ENCODE data around the gene BDH2. TPM values are rescaled to one million over a fixed set of nuclear protein-coding genes. Genes with fewer than 3 reads are reported as not detected.

BDH2 gene
- total RNA-seq, 2 experiments from 2014 or later = 16.5 to 19.2 TPM

DNA sequence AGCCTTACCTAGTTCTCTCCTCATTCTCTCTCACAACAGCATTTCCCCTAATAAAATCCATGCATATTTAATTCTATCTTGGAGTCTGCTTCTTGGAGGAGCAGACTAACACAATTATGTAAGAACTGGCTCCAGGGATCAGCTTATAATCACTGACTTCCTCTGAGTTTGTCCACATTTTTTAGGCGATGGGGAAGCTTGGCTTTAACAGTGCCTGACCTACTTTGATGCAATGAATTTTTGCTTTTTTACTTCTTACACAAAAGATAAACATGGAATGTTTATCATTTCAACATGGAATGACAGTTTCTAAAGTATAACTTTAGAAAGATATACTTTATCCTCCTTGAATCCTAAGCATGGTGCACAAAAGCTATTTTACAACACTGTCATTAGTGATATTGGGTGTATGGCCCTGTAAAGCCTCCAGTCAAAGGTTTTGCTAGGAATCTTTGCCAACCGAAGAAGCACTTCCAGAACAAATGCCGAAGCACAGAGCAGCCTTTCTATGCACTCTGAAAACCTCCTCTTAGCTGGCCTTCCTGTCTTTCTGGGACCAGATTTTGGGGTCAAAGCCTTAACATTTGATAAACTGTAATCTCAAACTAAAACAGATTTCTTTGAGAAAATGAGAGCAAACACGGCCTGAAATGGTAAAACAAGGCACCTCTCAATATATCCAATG, 736 bp downstream of the BDH2 start:
- Mint-ChIP-seq H3K4me1 (peaks cover 23% of the 10 kb centered on the region), H3K36me3 (no peaks in the 10 kb centered on the region), H3K27me3 (no peaks in the 10 kb centered on the region), H3K27ac (peak overlapping the region; percentile 84), H3K4me3 (peak overlapping the region; percentile 86), H3K9me3 (ENCODE audit: low read depth) (no peaks in the 10 kb centered on the region)
- CTCF ChIA-PET = interaction anchor here (0.8 to 4.8 kb wide), 19 partner anchors 9 to 473 kb away, joined by 3 to 41 read pairs (median 5); partner anchors contain the start of genes CISD2, SLC9B1 and SLC9B2
- DNase-seq (no peak), ATAC-seq (no peak)

DNA sequence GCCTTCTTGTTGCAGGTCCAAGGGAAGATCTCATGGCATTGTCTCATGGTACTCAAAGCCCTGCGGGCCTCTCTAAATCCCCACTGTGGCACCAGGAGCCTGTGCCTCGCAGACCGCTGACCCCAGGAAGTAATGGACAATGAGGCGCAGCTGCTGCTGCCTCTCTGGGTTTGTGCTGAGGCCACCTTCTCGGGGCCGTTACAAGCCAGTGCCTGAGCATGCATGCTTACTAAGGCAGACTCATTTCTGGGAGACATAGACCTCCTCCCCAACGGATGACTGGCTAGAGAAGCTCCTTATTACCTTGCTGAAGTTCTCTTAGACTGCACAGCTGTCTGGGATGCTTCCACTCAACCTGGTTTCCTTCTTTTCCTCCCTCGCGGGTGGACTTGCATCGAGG, 1.3 kb downstream of the BDH2 start:
- H3K27me3 Mint-ChIP-seq = no peaks in the 10 kb centered on the region
- peak overlapping the region; percentile 86 for H3K4me3 Mint-ChIP-seq
- H3K4me1 Mint-ChIP-seq = peaks cover 23% of the 10 kb centered on the region
- no peaks in the 10 kb centered on the region for H3K36me3 Mint-ChIP-seq
- H3K27ac Mint-ChIP-seq = no peak overlapping the region
- H3K9me3 Mint-ChIP-seq (ENCODE audit: low read depth) = no peaks in the 10 kb centered on the region
- ATAC-seq (no peak), DNase-seq (no peak)
- CTCF ChIA-PET = interaction anchor here (0.8 to 4.8 kb wide), 7 partner anchors 8 to 473 kb away, joined by 3 to 41 read pairs (median 5); partner anchors contain the start of gene SLC9B1

DNA sequence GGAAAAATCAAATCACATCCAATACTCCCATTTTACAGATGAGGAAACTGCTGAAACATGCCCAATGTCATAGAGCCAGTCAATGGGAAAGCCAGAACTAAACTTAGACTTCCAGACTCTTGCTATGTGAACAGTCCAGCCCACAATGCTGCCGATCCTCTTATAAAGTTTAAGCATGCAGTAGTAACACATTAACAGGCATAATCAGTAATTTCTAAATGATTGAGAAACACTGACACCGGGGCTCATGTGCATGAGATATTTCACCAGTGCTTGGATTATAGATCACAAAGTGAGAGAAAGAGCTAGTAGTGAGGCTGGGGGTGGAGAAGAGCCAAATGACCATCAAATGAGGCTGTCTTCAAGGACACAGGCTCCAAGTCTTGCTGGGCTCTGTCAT, 2.5 kb downstream of the BDH2 start:
- no peak overlapping the region for H3K27ac Mint-ChIP-seq
- H3K27me3 Mint-ChIP-seq = no peaks in the 10 kb centered on the region
- CTCF ChIA-PET = no interaction called here
- peaks cover 2% of the 10 kb centered on the region for H3K36me3 Mint-ChIP-seq
- DNase-seq (no peak), ATAC-seq (no peak)
- H3K9me3 Mint-ChIP-seq (ENCODE audit: low read depth) = no peaks in the 10 kb centered on the region
- no peak overlapping the region for H3K4me3 Mint-ChIP-seq
- H3K4me1 Mint-ChIP-seq = peaks cover 35% of the 10 kb centered on the region

- Mint-ChIP-seq H3K27me3 (no peaks in the 10 kb centered on the region), H3K27ac (no peak overlapping the region), H3K4me1 (peaks cover 44% of the 10 kb centered on the region), H3K4me3 (no peak overlapping the region), H3K9me3 (ENCODE audit: low read depth) (no peaks in the 10 kb centered on the region), H3K36me3 (peaks cover 5% of the 10 kb centered on the region)
- CTCF ChIA-PET = interaction anchor here (0.8 to 1.2 kb wide), 4 partner anchors 14 to 647 kb away, joined by 3 to 4 read pairs (median 4); no protein-coding TSS in a partner anchor
- DNase-seq (no peak), ATAC-seq (no peak)
Measured at GRCh38 chr4:103095080-103095479, 4.6 kb downstream of the BDH2 start.

- Mint-ChIP-seq H3K27ac (peak overlapping the region; percentile 85), H3K27me3 (no peaks in the 10 kb centered on the region), H3K4me3 (peak overlapping the region; percentile 74), H3K36me3 (peaks cover 14% of the 10 kb centered on the region), H3K4me1 (peaks cover 33% of the 10 kb centered on the region), H3K9me3 (ENCODE audit: low read depth) (no peaks in the 10 kb centered on the region)
- CTCF ChIA-PET = interaction anchor here (0.7 to 6.0 kb wide), 23 partner anchors 8 to 661 kb away, joined by 3 to 76 read pairs (median 5); partner anchors contain the start of genes BDH2, SLC9B1, SLC9B2 and UBE2D3
- no peak for DNase-seq
- ATAC-seq = peak; percentile 11
Measured at GRCh38 chr4:103092245-103092644, 7.4 kb downstream of the BDH2 start.

GRCh38 chr4:103091601-103092223, 7.9 kb downstream of the BDH2 start:
- Mint-ChIP-seq H3K9me3 (ENCODE audit: low read depth) (no peaks in the 10 kb centered on the region), H3K4me1 (peaks cover 33% of the 10 kb centered on the region), H3K4me3 (peak overlapping the region; percentile 74), H3K27ac (peak overlapping the region; percentile 85), H3K36me3 (peaks cover 19% of the 10 kb centered on the region), H3K27me3 (no peaks in the 10 kb centered on the region)
- CTCF ChIA-PET = interaction anchor here (0.7 to 6.0 kb wide), 29 partner anchors 8 to 747 kb away, joined by 3 to 76 read pairs (median 4); partner anchors contain the start of genes BDH2, MANBA, SLC9B1 and SLC9B2
- peak; percentile 68 for DNase-seq
- peak; percentile 79 for ATAC-seq

DNA sequence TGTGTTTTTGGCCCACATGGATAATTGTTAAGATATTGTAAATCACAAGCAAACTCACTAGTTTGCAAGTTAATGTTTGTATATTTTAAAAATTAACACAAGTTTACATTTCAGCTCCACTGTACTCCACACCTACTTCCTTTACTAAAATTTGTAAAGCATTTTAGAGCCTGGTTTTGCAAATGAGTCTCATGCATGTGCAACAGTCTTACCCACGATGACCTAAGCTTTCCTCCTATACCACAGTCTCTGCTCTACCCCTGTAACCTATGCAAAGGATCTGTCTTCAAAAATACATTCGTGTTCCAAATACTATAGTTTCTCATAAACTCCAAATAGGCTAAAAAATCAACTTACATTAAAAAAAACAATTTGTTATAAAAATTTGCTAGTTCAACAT, 10.2 kb downstream of the BDH2 start:
- Mint-ChIP-seq H3K27me3 (no peaks in the 10 kb centered on the region), H3K36me3 (peaks cover 26% of the 10 kb centered on the region), H3K9me3 (ENCODE audit: low read depth) (no peaks in the 10 kb centered on the region), H3K27ac (no peak overlapping the region), H3K4me3 (no peak overlapping the region), H3K4me1 (peaks cover 33% of the 10 kb centered on the region)
- DNase-seq = no peak
- peak; percentile 27 for ATAC-seq
- CTCF ChIA-PET = interaction anchor here (1.1 to 6.0 kb wide), 7 partner anchors 11 to 477 kb away, joined by 3 to 76 read pairs (median 7); partner anchors contain the start of genes BDH2 and SLC9B2

DNA sequence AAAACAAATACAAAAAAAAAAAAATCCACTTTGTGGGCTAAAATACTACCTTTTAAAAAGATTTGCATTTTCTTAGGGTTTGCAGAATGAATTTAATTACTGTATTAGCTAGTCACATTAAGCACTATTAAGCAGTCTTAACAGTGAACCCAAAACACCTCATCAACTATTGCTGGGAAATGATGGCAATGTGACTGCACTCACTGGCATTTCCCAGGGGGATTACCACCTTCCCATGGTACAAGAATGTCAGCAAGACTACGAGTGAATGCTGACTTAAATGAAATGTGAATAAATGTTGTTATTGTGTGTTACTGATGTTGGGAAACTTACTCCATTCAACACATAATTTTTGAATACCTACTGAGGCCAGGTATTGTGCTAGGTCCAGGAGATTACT, 13.1 kb downstream of the BDH2 start:
- H3K27me3 Mint-ChIP-seq = no peaks in the 10 kb centered on the region
- ATAC-seq (no peak), DNase-seq (no peak)
- CTCF ChIA-PET = no interaction called here
- H3K9me3 Mint-ChIP-seq (ENCODE audit: low read depth) = no peaks in the 10 kb centered on the region
- peaks cover 24% of the 10 kb centered on the region for H3K36me3 Mint-ChIP-seq
- H3K4me3 Mint-ChIP-seq = no peak overlapping the region
- H3K4me1 Mint-ChIP-seq = peaks cover 15% of the 10 kb centered on the region
- H3K27ac Mint-ChIP-seq = no peak overlapping the region

DNA sequence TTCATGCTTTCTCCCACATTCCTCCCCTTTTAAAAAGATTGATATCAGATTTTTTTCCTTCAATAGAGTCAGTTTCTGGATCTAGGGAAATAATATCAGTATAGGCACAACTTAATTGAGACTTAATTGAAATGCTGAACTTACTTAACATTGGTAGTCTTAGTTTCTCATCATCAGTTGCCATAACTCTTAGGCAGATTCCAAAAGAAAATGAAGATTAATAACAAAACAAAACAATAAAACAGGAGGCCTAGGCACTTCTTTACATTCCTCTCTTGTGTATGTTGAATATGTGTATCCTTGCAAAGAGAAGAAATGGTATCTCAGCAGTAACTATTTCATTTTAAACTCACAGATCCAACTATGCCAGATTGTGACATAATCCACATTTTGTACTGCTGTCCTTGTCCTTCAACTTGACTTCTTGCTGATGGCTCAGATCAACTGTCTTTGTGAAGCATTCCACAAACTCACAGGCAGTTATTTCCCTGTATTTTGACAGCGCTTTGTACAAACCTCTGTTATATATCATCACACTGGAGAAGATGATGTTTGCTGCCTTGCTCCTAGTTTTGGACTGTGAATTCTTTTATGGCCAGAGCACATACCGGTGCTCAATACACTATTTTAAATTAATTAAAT, 14.0 kb downstream of the BDH2 start:
- H3K36me3 Mint-ChIP-seq = peaks cover 26% of the 10 kb centered on the region
- H3K4me1 Mint-ChIP-seq = peaks cover 13% of the 10 kb centered on the region
- CTCF ChIA-PET = no interaction called here
- no peak overlapping the region for H3K4me3 Mint-ChIP-seq
- no peaks in the 10 kb centered on the region for H3K9me3 Mint-ChIP-seq (ENCODE audit: low read depth)
- no peak for DNase-seq
- H3K27me3 Mint-ChIP-seq = no peaks in the 10 kb centered on the region
- no peak overlapping the region for H3K27ac Mint-ChIP-seq
- no peak for ATAC-seq

- H3K9me3 Mint-ChIP-seq (ENCODE audit: low read depth) = no peaks in the 10 kb centered on the region
- DNase-seq = no peak
- CTCF ChIA-PET = interaction anchor here (0.8 to 10.0 kb wide), 5 partner anchors 11 to 649 kb away, joined by 3 to 76 read pairs (median 3); partner anchors contain the start of gene BDH2
- ATAC-seq = no peak
- peaks cover 7% of the 10 kb centered on the region for H3K36me3 Mint-ChIP-seq
- H3K4me1 Mint-ChIP-seq = peaks cover 33% of the 10 kb centered on the region
- no peak overlapping the region for H3K4me3 Mint-ChIP-seq
- H3K27me3 Mint-ChIP-seq = no peaks in the 10 kb centered on the region
- H3K27ac Mint-ChIP-seq = no peak overlapping the region
Measured at GRCh38 chr4:103079621-103080020, 20.0 kb downstream of the BDH2 start.

- peaks cover 24% of the 10 kb centered on the region for H3K36me3 Mint-ChIP-seq
- H3K9me3 Mint-ChIP-seq (ENCODE audit: low read depth) = no peaks in the 10 kb centered on the region
- peaks cover 48% of the 10 kb centered on the region for H3K4me1 Mint-ChIP-seq
- ATAC-seq (peak; percentile 71), DNase-seq (no peak)
- no peaks in the 10 kb centered on the region for H3K27me3 Mint-ChIP-seq
- H3K27ac Mint-ChIP-seq = peak within 1 kb of the TSS; percentile 99
- CTCF ChIA-PET = interaction anchor here (1.0 to 10.0 kb wide), 3 partner anchors 13 to 646 kb away, joined by 3 to 76 read pairs (median 3); partner anchors contain the start of gene BDH2
- H3K4me3 Mint-ChIP-seq = peak within 1 kb of the TSS; percentile 95
Measured at GRCh38 chr4:103076747-103077347, 22.8 kb downstream of the BDH2 start, which contains the start of gene SLC9B2. SLC9B2 (minus strand) TSS chr4:103076761; CDS start chr4:103067550, 9,211 bp downstream.

- ATAC-seq = peak; percentile 79
- H3K27ac Mint-ChIP-seq = peak overlapping the region; percentile 99
- no peaks in the 10 kb centered on the region for H3K27me3 Mint-ChIP-seq
- CTCF ChIA-PET = interaction anchor here (1.0 to 10.0 kb wide), 4 partner anchors 14 to 645 kb away, joined by 3 to 76 read pairs (median 3); partner anchors contain the start of gene BDH2
- no peaks in the 10 kb centered on the region for H3K9me3 Mint-ChIP-seq (ENCODE audit: low read depth)
- H3K4me3 Mint-ChIP-seq = peak overlapping the region; percentile 95
- peak; percentile 76 for DNase-seq
- peaks cover 22% of the 10 kb centered on the region for H3K36me3 Mint-ChIP-seq
- H3K4me1 Mint-ChIP-seq = peaks cover 48% of the 10 kb centered on the region
Measured at GRCh38 chr4:103075894-103076746, 23.5 kb downstream of the BDH2 start.

Measured in activated CD8-positive, alpha-beta memory T cell treated with anti-CD3 and anti-CD28 coated beads, Interleukin-2, amount 10 ng/mL, durations not matched to agents 7 days and 5 days (primary cell).